HL-60 (cell line): Measurements from ENCODE around the gene TMEM38A.

Experiments
- DNase-seq, 2 experiments: peaks; one replicate each; pipeline ENCODE4 v3.0.0-alpha.2; 2010 to 2020; ENCODE audit warnings: low read depth in 1 of 2, low spot score in 1 of 2
- H3K27ac ChIP-seq: fragments of 250-450 bp; sonication (Bioruptor Pico); replicated peaks from 2 replicates; pipeline ENCODE4 v1.5.1; 2020; ENCODE audit warnings: mild to moderate bottlenecking, moderate library complexity
- H3K27me3 ChIP-seq: fragments of 250-450 bp; sonication (Bioruptor Pico); 2 replicates; pipeline ENCODE4 v1.5.1; 2021; ENCODE audit warnings: mild to moderate bottlenecking, moderate library complexity; ENCODE audit not compliant: insufficient read depth, poor library complexity, severe bottlenecking
- H3K4me3 ChIP-seq: replicated peaks from 2 replicates; pipeline ENCODE4 v1.5.1; 2011; ENCODE audit warnings: mild to moderate bottlenecking, control low read depth, low read length; ENCODE audit not compliant: insufficient read depth
- GABPA ChIP-seq: IDR thresholded peaks from 2 replicates; pipeline ENCODE4 v1.6.1; 2012; ENCODE audit warnings: low read depth
- POLR2AphosphoS5 ChIP-seq: IDR thresholded peaks from 2 replicates; pipeline ENCODE4 v1.6.1; 2012; ENCODE audit warnings: low read depth
- SPI1 ChIP-seq: IDR thresholded peaks from 2 replicates; pipeline ENCODE4 v1.6.1; 2012; ENCODE audit warnings: low read depth, mild to moderate bottlenecking, borderline replicate concordance
- TF ChIP-seq, protein P1 (sequence below): IDR thresholded peaks from 2 replicates; pipeline ENCODE4 v1.6.1; 2012; ENCODE audit warnings: low read depth; ENCODE audit not compliant: insufficient replicate concordance
- TF ChIP-seq, protein P2 (sequence below): IDR thresholded peaks from one replicate; pipeline ENCODE4 v1.5.1; 2011; ENCODE audit warnings: low read length, control low read depth, inconsistent platforms; ENCODE audit not compliant: insufficient read depth

Gene TMEM38A

DNA sequence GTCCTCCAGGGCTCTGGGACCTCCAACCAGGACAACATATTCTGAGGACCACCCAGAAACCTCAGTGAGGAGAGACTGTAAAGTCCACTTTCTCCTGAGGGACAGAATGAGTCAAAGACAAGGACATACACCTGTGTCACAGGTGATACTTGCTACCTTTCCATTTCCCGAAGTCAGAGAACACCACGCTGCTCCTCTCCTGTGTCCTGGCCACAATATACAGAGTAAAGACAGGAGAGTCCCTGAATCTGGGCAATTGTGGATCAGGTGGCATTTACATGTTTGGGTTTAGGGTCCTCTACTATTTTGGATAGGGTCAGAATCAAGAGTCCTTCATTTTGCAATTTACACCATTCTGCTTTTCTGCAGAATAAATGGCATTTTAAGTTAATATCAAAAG, 37.9 kb upstream of the TMEM38A start:
- DNase-seq, result no peak
- Histone ChIP-seq H3K4me3 (no peak overlapping the region), H3K27ac (no peak overlapping the region), H3K27me3 (no peaks in the 10 kb centered on the region)
- TF ChIP-seq, protein P1, sequence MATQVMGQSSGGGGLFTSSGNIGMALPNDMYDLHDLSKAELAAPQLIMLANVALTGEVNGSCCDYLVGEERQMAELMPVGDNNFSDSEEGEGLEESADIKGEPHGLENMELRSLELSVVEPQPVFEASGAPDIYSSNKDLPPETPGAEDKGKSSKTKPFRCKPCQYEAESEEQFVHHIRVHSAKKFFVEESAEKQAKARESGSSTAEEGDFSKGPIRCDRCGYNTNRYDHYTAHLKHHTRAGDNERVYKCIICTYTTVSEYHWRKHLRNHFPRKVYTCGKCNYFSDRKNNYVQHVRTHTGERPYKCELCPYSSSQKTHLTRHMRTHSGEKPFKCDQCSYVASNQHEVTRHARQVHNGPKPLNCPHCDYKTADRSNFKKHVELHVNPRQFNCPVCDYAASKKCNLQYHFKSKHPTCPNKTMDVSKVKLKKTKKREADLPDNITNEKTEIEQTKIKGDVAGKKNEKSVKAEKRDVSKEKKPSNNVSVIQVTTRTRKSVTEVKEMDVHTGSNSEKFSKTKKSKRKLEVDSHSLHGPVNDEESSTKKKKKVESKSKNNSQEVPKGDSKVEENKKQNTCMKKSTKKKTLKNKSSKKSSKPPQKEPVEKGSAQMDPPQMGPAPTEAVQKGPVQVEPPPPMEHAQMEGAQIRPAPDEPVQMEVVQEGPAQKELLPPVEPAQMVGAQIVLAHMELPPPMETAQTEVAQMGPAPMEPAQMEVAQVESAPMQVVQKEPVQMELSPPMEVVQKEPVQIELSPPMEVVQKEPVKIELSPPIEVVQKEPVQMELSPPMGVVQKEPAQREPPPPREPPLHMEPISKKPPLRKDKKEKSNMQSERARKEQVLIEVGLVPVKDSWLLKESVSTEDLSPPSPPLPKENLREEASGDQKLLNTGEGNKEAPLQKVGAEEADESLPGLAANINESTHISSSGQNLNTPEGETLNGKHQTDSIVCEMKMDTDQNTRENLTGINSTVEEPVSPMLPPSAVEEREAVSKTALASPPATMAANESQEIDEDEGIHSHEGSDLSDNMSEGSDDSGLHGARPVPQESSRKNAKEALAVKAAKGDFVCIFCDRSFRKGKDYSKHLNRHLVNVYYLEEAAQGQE, result no peak
- TF ChIP-seq SPI1 (no peak), GABPA (no peak), POLR2AphosphoS5 (no peak)
- TF ChIP-seq, protein P2, sequence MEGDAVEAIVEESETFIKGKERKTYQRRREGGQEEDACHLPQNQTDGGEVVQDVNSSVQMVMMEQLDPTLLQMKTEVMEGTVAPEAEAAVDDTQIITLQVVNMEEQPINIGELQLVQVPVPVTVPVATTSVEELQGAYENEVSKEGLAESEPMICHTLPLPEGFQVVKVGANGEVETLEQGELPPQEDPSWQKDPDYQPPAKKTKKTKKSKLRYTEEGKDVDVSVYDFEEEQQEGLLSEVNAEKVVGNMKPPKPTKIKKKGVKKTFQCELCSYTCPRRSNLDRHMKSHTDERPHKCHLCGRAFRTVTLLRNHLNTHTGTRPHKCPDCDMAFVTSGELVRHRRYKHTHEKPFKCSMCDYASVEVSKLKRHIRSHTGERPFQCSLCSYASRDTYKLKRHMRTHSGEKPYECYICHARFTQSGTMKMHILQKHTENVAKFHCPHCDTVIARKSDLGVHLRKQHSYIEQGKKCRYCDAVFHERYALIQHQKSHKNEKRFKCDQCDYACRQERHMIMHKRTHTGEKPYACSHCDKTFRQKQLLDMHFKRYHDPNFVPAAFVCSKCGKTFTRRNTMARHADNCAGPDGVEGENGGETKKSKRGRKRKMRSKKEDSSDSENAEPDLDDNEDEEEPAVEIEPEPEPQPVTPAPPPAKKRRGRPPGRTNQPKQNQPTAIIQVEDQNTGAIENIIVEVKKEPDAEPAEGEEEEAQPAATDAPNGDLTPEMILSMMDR, result no peak

DNA sequence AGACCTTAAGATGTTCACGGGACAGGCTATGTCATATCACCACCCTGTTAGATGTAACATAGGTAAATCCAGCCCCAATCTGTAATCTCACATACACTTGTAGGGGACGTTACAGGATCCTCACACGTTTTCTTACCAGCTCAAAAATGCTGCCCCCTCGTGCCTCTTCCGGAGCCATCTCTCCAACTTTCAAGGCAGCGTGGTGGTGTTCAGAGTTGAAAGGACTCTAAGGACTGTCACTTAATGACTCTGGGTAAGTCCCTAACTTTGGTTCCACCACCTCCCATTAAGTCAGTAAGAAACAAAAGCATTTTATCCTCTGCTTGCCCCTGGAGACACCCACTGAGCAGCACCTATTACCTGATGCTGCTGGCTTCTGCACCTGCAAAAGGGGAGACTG, 37.4 kb upstream of the TMEM38A start:
- no peaks in the 10 kb centered on the region for H3K27me3 ChIP-seq
- H3K27ac ChIP-seq, result no peak overlapping the region
- TF ChIP-seq, protein P2, result no peak
- TF ChIP-seq, protein P1, result no peak
- no peak for TF ChIP-seq GABPA
- no peak for TF ChIP-seq SPI1
- TF ChIP-seq POLR2AphosphoS5, result no peak
- no peak overlapping the region for H3K4me3 ChIP-seq
- no peak for DNase-seq

DNA sequence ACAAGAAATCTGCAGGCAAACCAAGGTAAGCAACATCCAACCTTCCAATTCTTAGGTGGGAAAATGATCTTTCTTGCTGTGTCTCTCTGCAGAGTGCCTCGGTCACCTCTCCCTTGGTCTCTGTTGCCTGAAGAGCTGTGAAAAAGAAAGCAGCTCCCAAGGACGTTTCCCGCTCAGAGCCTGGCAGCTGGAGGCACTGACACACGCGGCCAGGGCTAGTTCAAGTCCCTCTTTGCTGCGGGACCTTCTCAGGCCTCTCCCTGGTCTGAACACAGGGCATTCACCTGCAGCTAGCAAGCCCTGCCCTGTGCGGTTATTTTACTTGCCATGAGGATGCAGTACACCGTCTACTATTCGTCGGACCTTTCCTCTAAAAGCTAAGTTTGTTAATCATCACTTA, 36.7 kb upstream of the TMEM38A start:
- Histone ChIP-seq H3K27ac (no peak overlapping the region), H3K27me3 (no peaks in the 10 kb centered on the region), H3K4me3 (no peak overlapping the region)
- TF ChIP-seq SPI1 (no peak), POLR2AphosphoS5 (no peak), GABPA (no peak)
- TF ChIP-seq, protein P1, result no peak
- TF ChIP-seq, protein P2, result no peak
- no peak for DNase-seq
